HCT116 (cell line): Measurements from ENCODE around the gene SHC4. TPM values are rescaled to one million over a fixed set of nuclear protein-coding genes. Genes with fewer than 3 reads are reported as not detected.

Source experiments
- ATAC-seq: fragments of 200-7000 bp; cut with Tn5 transposase; 2 replicates; pipeline ENCODE4 v1.9.1; 2020; ENCODE audit warnings: mild to moderate bottlenecking, moderate library complexity
- BruUV-seq: library from RNA; stranded (reverse); fragments of 400-500 nt; replicated peaks from 2 replicates; lab custom pipeline; 2021; lab: Mats Ljungman, UMichigan
- CTCF ChIA-PET: fragments of 300-600 bp; sonication (Branson Sonifier 250); formaldehyde crosslinking; loops from one replicate; lab custom pipeline; 2021; ENCODE audit warnings: antibody characterized with exemption; lab: Charles Lee
- POLR2A ChIA-PET: fragments of 300-600, 350-600 bp; sonication (Branson Sonifier 250); formaldehyde crosslinking; loops from one replicate; lab custom pipeline; 2021; ENCODE audit warnings: antibody characterized with exemption; lab: Charles Lee
- RAD21 ChIA-PET, 2 experiments: fragments of 300-600 bp; sonication (Branson Sonifier 250); formaldehyde crosslinking; loops; one replicate each; lab custom pipeline; 2023; ENCODE audit warnings: low total read pairs in 2 of 2; ENCODE audit not compliant: uncharacterized antibody in 2 of 2, unreplicated experiment in 2 of 2, low non-redundant PET in 1 of 2; lab: Charles Lee
- DNase-seq: peaks from one replicate; pipeline ENCODE4 v3.0.0-alpha.2; 2010; ENCODE audit warnings: low read depth, low spot score
- H2AFZ ChIP-seq: fragments of 200-600 bp; shearing (Covaris generic), sonication (generic); 2 replicates; pipeline ENCODE4 v1.6.1; 2017; ENCODE audit warnings: low read depth, mixed run types, mixed read lengths, antibody characterized with exemption, low read length; ENCODE audit not compliant: poor library complexity, severe bottlenecking
- H3K27ac ChIP-seq: 2 replicates; pipeline ENCODE4 v1.5.1; 2012; ENCODE audit warnings: low read depth, low read length
- H3K27me3 ChIP-seq: fragments of 200-600 bp; sonication (generic); 2 replicates; pipeline ENCODE4 v1.6.1; 2016; ENCODE audit warnings: mixed run types, low read length, mixed read lengths; ENCODE audit not compliant: insufficient read depth
- H3K36me3 ChIP-seq, 2 experiments: fragments of 200-500 bp in 1 of 2; fragments of 200-600 bp in 1 of 2; sonication (Bioruptor generic) in 1 of 2; sonication (generic) in 1 of 2; 2 replicates each; pipeline versions ENCODE4 v1.5.1 to v1.6.1; 2014 to 2016; ENCODE audit warnings: low read length in 2 of 2, inconsistent platforms in 1 of 2, mixed read lengths in 1 of 2, mixed run types in 1 of 2; ENCODE audit not compliant: insufficient read depth in 2 of 2, control insufficient read depth in 1 of 2
- H3K4me1 ChIP-seq, 2 experiments: fragments of 200-600 bp in 1 of 2; sonication (generic) in 1 of 2; 2 replicates each; pipeline versions ENCODE4 v1.5.1 to v1.6.1; 2012 to 2017; ENCODE audit warnings: low read length in 2 of 2, inconsistent platforms in 1 of 2, mild to moderate bottlenecking in 1 of 2, mixed read lengths in 1 of 2, mixed run types in 1 of 2, moderate library complexity in 1 of 2; ENCODE audit not compliant: insufficient read depth in 2 of 2, control insufficient read depth in 1 of 2
- H3K4me2 ChIP-seq: fragments of 200-600 bp; sonication (generic); 2 replicates; pipeline ENCODE4 v1.6.1; 2017; ENCODE audit warnings: mixed run types, low read length, mixed read lengths
- H3K4me3 ChIP-seq, 2 experiments: fragments of 200-600 bp in 1 of 2; sonication (generic) in 1 of 2; replicated peaks in 1 of 2; 2 replicates each; pipeline ENCODE4 v1.5.1; 2011 to 2016; ENCODE audit warnings: low read length in 2 of 2, control low read depth in 1 of 2, low read depth in 1 of 2, mild to moderate bottlenecking in 1 of 2, mixed read lengths in 1 of 2, mixed run types in 1 of 2
- H3K79me2 ChIP-seq: fragments of 200-600 bp; sonication (generic); 2 replicates; pipeline ENCODE4 v1.6.1; 2017; ENCODE audit warnings: mild to moderate bottlenecking, mixed run types, low read length, moderate library complexity, mixed read lengths; ENCODE audit not compliant: insufficient read depth
- H3K9ac ChIP-seq: fragments of 200-600 bp; sonication (generic); 2 replicates; pipeline ENCODE4 v1.6.1; 2016; ENCODE audit warnings: low read length, mixed read lengths
- H3K9me2 ChIP-seq: fragments of 200-600 bp; sonication (generic), shearing (Covaris generic); 2 replicates; pipeline ENCODE4 v1.6.1; 2017; ENCODE audit warnings: mixed run types, mild to moderate bottlenecking, moderate library complexity; ENCODE audit not compliant: insufficient read depth
- H3K9me3 ChIP-seq, 2 experiments: fragments of 200-500 bp in 1 of 2; fragments of 200-600 bp in 1 of 2; sonication (Bioruptor generic) in 1 of 2; sonication (generic) in 1 of 2; 2 replicates each; pipeline ENCODE4 v1.6.1; 2014 to 2017; ENCODE audit warnings: low read length in 2 of 2, mixed read lengths in 2 of 2, inconsistent platforms in 1 of 2, low read depth in 1 of 2, mild to moderate bottlenecking in 1 of 2, mixed run types in 1 of 2, moderate library complexity in 1 of 2; ENCODE audit not compliant: control insufficient read depth in 1 of 2, insufficient read depth in 1 of 2
- H4K20me1 ChIP-seq: fragments of 200-600 bp; sonication (generic), shearing (Covaris generic); 2 replicates; pipeline ENCODE4 v1.6.1; 2017; ENCODE audit warnings: mixed run types, mild to moderate bottlenecking, moderate library complexity; ENCODE audit not compliant: insufficient read depth
- CBX3 ChIP-seq: IDR thresholded peaks from 2 replicates; pipeline ENCODE4 v1.6.1; 2012; ENCODE audit warnings: low read depth
- CEBPB ChIP-seq: IDR thresholded peaks from 2 replicates; pipeline ENCODE4 v1.6.1; 2012; ENCODE audit warnings: low read depth
- EGR1 ChIP-seq: IDR thresholded peaks from 2 replicates; pipeline ENCODE4 v1.6.1; 2012; ENCODE audit warnings: low read depth
- ELF1 ChIP-seq: IDR thresholded peaks from 2 replicates; pipeline ENCODE4 v1.6.1; 2012; ENCODE audit warnings: low read depth, borderline replicate concordance
- EZH2 ChIP-seq: fragments of 200-600 bp; sonication (generic); IDR thresholded peaks from 2 replicates; pipeline ENCODE4 v1.6.1; 2017; ENCODE audit warnings: antibody characterized with exemption, mixed run types
- POLR2AphosphoS5 ChIP-seq: IDR thresholded peaks from 2 replicates; pipeline ENCODE4 v1.6.1; 2011; ENCODE audit warnings: mild to moderate bottlenecking, low read depth, low read length, moderate library complexity
- RAD21 ChIP-seq: IDR thresholded peaks from 2 replicates; pipeline ENCODE4 v1.6.1; 2012; ENCODE audit warnings: low read depth, mild to moderate bottlenecking
- SIN3A ChIP-seq: IDR thresholded peaks from 2 replicates; pipeline ENCODE4 v1.6.1; 2012; ENCODE audit warnings: low read depth
- SRF ChIP-seq: IDR thresholded peaks from 2 replicates; pipeline ENCODE4 v1.6.1; 2012; ENCODE audit warnings: low read depth
- YY1 ChIP-seq: IDR thresholded peaks from 2 replicates; pipeline ENCODE4 v1.6.1; 2011; ENCODE audit warnings: low read length, low read depth, moderate library complexity, mild to moderate bottlenecking; ENCODE audit not compliant: insufficient replicate concordance; ENCODE audit errors: extremely low read depth
- ZNF274 ChIP-seq: fragments of 200-500 bp; sonication (Bioruptor generic); IDR thresholded peaks from 2 replicates; pipeline ENCODE4 v1.6.1; 2014; ENCODE audit warnings: mild to moderate bottlenecking, low read depth, low read length, inconsistent platforms
- intact Hi-C: fragments of 100-400 bp; cut with micrococcal nuclease; formaldehyde crosslinking; loops from 2 replicates; pipeline ENCODE4 v1.10.0; 2022
- total RNA-seq: library from RNA; stranded (reverse); gene quantifications from one replicate; pipeline ENCODE4 v1.2.1, GENCODE V29; 2021; ENCODE audit not compliant: unreplicated experiment
- TF ChIP-seq, protein P1 (sequence below): IDR thresholded peaks from 2 replicates; pipeline ENCODE4 v1.6.1; 2012; ENCODE audit warnings: low read depth
- TF ChIP-seq, protein P2 (sequence below): IDR thresholded peaks from 2 replicates; pipeline ENCODE4 v1.6.1; 2012

SHC4 gene
- total RNA-seq, 1 experiment from 2014 or later, result 0.44 TPM

DNA sequence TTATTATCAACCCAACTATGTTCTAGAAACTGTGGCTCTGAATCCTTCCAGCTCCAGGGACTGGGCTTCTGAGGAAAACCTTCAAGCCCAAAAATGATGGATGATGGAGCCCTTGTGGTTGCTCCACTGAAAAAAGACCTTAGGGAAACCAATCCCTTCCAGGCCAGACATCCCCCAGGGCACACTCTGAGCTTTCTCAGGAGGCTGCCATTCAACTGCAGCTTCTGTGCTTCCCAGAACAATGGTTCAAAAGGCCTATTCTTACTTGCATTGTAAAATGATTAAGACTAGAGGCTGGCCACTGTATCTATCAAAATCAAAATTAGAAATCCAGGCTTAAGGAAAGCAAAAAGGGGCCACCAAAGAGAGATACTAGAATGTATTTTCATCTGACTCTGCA, 58.5 kb downstream of the SHC4 start:
- CTCF ChIA-PET, result interaction anchor here (1.5 kb wide), 1 partner anchor 9 kb away, joined by 3 read pairs; no protein-coding TSS in a partner anchor
- Histone ChIP-seq H3K9me2 (no peaks in the 10 kb centered on the region), H3K79me2 (no peaks in the 10 kb centered on the region), H3K27ac (no peak overlapping the region), H3K9ac (no peak overlapping the region), H3K4me2 (no peak overlapping the region), H4K20me1 (no peaks in the 10 kb centered on the region), H3K9me3 (no peaks in the 10 kb centered on the region), H3K4me1 (no peaks in the 10 kb centered on the region), H3K4me3 (no peak overlapping the region), H3K27me3 (no peaks in the 10 kb centered on the region), H3K36me3 (no peaks in the 10 kb centered on the region), H2AFZ (no peak overlapping the region)
- DNase-seq (no peak), ATAC-seq (no peak)
- POLR2A ChIA-PET, result no interaction called here
- RAD21 ChIA-PET, result no interaction called here
- intact Hi-C loops, result no loop called here
- no TSS peak for BruUV-seq
- TF ChIP-seq ZNF274 (no peak), CBX3 (no peak), SIN3A (no peak), EZH2 (no peak), CEBPB (no peak), EGR1 (no peak), POLR2AphosphoS5 (no peak), YY1 (no peak), ELF1 (no peak), SRF (no peak), RAD21 (no peak)
- TF ChIP-seq, protein P1, sequence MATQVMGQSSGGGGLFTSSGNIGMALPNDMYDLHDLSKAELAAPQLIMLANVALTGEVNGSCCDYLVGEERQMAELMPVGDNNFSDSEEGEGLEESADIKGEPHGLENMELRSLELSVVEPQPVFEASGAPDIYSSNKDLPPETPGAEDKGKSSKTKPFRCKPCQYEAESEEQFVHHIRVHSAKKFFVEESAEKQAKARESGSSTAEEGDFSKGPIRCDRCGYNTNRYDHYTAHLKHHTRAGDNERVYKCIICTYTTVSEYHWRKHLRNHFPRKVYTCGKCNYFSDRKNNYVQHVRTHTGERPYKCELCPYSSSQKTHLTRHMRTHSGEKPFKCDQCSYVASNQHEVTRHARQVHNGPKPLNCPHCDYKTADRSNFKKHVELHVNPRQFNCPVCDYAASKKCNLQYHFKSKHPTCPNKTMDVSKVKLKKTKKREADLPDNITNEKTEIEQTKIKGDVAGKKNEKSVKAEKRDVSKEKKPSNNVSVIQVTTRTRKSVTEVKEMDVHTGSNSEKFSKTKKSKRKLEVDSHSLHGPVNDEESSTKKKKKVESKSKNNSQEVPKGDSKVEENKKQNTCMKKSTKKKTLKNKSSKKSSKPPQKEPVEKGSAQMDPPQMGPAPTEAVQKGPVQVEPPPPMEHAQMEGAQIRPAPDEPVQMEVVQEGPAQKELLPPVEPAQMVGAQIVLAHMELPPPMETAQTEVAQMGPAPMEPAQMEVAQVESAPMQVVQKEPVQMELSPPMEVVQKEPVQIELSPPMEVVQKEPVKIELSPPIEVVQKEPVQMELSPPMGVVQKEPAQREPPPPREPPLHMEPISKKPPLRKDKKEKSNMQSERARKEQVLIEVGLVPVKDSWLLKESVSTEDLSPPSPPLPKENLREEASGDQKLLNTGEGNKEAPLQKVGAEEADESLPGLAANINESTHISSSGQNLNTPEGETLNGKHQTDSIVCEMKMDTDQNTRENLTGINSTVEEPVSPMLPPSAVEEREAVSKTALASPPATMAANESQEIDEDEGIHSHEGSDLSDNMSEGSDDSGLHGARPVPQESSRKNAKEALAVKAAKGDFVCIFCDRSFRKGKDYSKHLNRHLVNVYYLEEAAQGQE, result no peak
- TF ChIP-seq, protein P2, sequence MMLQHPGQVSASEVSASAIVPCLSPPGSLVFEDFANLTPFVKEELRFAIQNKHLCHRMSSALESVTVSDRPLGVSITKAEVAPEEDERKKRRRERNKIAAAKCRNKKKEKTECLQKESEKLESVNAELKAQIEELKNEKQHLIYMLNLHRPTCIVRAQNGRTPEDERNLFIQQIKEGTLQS, result no peak
